Measurements from ENCODE around the gene MYH15. TPM values are rescaled to one million over a fixed set of nuclear protein-coding genes. Genes with fewer than 3 reads are reported as not detected.

Gene MYH15
- total and polyA plus RNA-seq, 2 of the 8 experiments (the other 6 are each of a cell fraction or from before 2014, with no cell fraction given), result under 0.01 TPM; not detected in 1

DNA sequence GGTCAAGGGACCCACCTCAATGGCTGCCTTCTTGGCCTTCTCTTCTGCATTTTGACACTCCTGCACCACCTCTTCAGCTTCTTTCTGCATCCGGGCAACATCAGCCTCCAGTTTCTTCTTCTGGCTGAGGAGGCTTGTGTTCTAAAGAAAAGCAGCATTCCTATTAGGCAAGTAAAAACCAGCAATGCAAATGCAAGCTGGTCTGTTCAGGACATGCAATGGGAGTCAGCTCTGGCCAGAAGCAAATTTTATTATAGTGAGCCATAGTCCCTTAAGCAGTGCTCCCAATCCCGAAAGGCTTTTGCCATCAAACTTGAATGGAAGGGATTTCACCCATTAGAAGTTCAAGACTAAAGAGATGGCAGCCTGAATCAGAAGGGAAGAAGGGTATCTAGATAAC, 116.4 kb downstream of the MYH15 start:
- Histone ChIP-seq H4K5ac (ENCODE audit: insufficient read length, low read depth, low read length) (no peak overlapping the region), H4K91ac (replicated peaks; ENCODE audit: insufficient read length, low read length) (no peak overlapping the region), H2BK12ac (ENCODE audit: low read depth, low read length) (no peak overlapping the region), H2AFZ (ENCODE audit: low read length) (no peak overlapping the region), H3K18ac (ENCODE audit: extremely low read depth, low read length) (no peak overlapping the region), H3K79me1 (ENCODE audit: low read depth, low read length) (no peaks in the 10 kb centered on the region), H3K4ac (replicated peaks; ENCODE audit: insufficient read length, low read depth, low read length) (no peak overlapping the region), H3K79me2 (ENCODE audit: control insufficient read depth in 1 of 2, insufficient read depth in 2 of 2, low read length in 2 of 2) (no peaks in the 10 kb centered on the region), H3K9ac (replicated peaks in 1 of 4; ENCODE audit: extremely low read depth in 1 of 4, low read depth in 3 of 4, low read length in 3 of 4) (no peak overlapping the region), H3K4me2 (ENCODE audit: insufficient read depth in 1 of 2, low read depth in 2 of 2, low read length in 2 of 2) (no peak overlapping the region), H3K4me3 (ENCODE audit: extremely low read depth in 1 of 4, insufficient read depth in 2 of 4, low read depth in 3 of 4, low read length in 4 of 4) (no peak overlapping the region), H3K56ac (replicated peaks; ENCODE audit: insufficient read length, low read depth, low read length) (no peak overlapping the region), H2BK5ac (ENCODE audit: low read depth, low read length) (no peak overlapping the region), H3K36me3 (ENCODE audit: control insufficient read depth in 2 of 4, insufficient read depth in 4 of 4, low read length in 3 of 4) (no peaks in the 10 kb centered on the region), H2BK15ac (ENCODE audit: low read length) (no peak overlapping the region), H3K23ac (ENCODE audit: insufficient read length) (no peak overlapping the region), H3K23me2 (ENCODE audit: low read depth, low read length) (no peaks in the 10 kb centered on the region), H3K4me1 (replicated peaks in 1 of 4; ENCODE audit: control insufficient read depth in 3 of 4, insufficient read depth in 4 of 4, low read length in 3 of 4) (peaks cover 0 to 6% (median 5%) of the 10 kb centered on the region in 4 experiments; a peak in 4 of 7 replicates), H4K20me1 (replicated peaks in 1 of 2; ENCODE audit: control insufficient read depth in 1 of 2, insufficient read depth in 2 of 2, low read length in 2 of 2) (no peaks in the 10 kb centered on the region), H4K8ac (ENCODE audit: extremely low read depth, insufficient read depth, low read length) (no peak overlapping the region), H3K27me3 (replicated peaks in 1 of 4; ENCODE audit: control insufficient read depth in 3 of 4, extremely low read depth in 1 of 4, insufficient read depth in 3 of 4, low read length in 3 of 4) (no peaks in the 10 kb centered on the region), H2BK120ac (replicated peaks; ENCODE audit: low read depth, low read length) (no peak overlapping the region), H3K14ac (ENCODE audit: insufficient read length) (no peak overlapping the region), H2AK5ac (ENCODE audit: low read depth, low read length) (no peak overlapping the region), H2BK20ac (ENCODE audit: low read length) (no peak overlapping the region), H3K9me3 (ENCODE audit: insufficient read depth in 2 of 2, low read depth in 1 of 2, low read length in 1 of 2) (no peaks in the 10 kb centered on the region), H3K27ac (ENCODE audit: low read depth, low read length) (no peak overlapping the region)
- 87% methylated on average over 2 of the region's 2 CpGs; no CpG with 5 or more reads in 1 of the 2 experiments for WGBS, 2 experiments (ENCODE audit: extremely low coverage in 1 of 2, insufficient coverage in 1 of 2, insufficient read length in 1 of 2, insufficient replicate concordance in 2 of 2, low coverage in 1 of 2, low lambda C conversion rate in 2 of 2, missing lambda C conversion rate in 1 of 2)
- DNase-seq (ENCODE audit: low read depth in 1 of 2, low spot score in 2 of 2) (no peak), FAIRE-seq (no peak)
- ChIA-PET POLR2A (ENCODE audit: partially characterized antibody) (no interaction called here), CTCF (ENCODE audit: partially characterized antibody) (interaction anchor here (2.0 kb wide), 1 partner anchor 8 kb away, joined by 7 read pairs; no protein-coding TSS in a partner anchor)
- TF ChIP-seq, protein P1, sequence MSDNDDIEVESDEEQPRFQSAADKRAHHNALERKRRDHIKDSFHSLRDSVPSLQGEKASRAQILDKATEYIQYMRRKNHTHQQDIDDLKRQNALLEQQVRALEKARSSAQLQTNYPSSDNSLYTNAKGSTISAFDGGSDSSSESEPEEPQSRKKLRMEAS (IDR thresholded peaks at IDR 0.05), result no peak
- no peak for TF ChIP-seq EP300 (IDR thresholded peaks at IDR 0.05; ENCODE audit: borderline replicate concordance in 1 of 2, low read depth in 2 of 2, low read length in 2 of 2)
- TF ChIP-seq CREB1 (IDR thresholded peaks at IDR 0.05), result no peak
- no peak for TF ChIP-seq KDM5A (IDR thresholded peaks at IDR 0.05; ENCODE audit: low read length)
- TF ChIP-seq ASH2L (IDR thresholded peaks at IDR 0.05; ENCODE audit: low read length), result no peak
- no peak for TF ChIP-seq RFX5 (IDR thresholded peaks at IDR 0.05; ENCODE audit: borderline replicate concordance, low read depth, low read length)
- no peak for TF ChIP-seq TCF12 (IDR thresholded peaks at IDR 0.05; ENCODE audit: low read depth, low read length)
- no peak for TF ChIP-seq POLR2AphosphoS5 (IDR thresholded peaks at IDR 0.05; ENCODE audit: low read depth, low read length)
- TF ChIP-seq YY1 (IDR thresholded peaks at IDR 0.05; ENCODE audit: low read depth, low read length), result no peak
- no peak for TF ChIP-seq GABPA (IDR thresholded peaks at IDR 0.05; ENCODE audit: borderline replicate concordance, insufficient read depth, low read length)
- TF ChIP-seq RBBP5 (IDR thresholded peaks at IDR 0.05; ENCODE audit: borderline replicate concordance, low read depth, low read length), result no peak
- no peak for TF ChIP-seq USF2 (IDR thresholded peaks at IDR 0.05; ENCODE audit: low read length)
- no peak for TF ChIP-seq TAF1 (IDR thresholded peaks at IDR 0.05; ENCODE audit: low read depth, low read length)
- no peak for TF ChIP-seq SAP30 (IDR thresholded peaks at IDR 0.05; ENCODE audit: insufficient read depth, insufficient replicate concordance, low read length)
